ENCODE data around the gene RFX2. TPM values are rescaled to one million over a fixed set of nuclear protein-coding genes. Genes with fewer than 3 reads are reported as not detected.
A peak's percentile ranks its signal among the peaks of the same experiment; 100 is the strongest.

RFX2 gene
- total RNA-seq, 4 donors from 2014 or later = 8.1 to 93.0 (median 20.4) TPM

DNA sequence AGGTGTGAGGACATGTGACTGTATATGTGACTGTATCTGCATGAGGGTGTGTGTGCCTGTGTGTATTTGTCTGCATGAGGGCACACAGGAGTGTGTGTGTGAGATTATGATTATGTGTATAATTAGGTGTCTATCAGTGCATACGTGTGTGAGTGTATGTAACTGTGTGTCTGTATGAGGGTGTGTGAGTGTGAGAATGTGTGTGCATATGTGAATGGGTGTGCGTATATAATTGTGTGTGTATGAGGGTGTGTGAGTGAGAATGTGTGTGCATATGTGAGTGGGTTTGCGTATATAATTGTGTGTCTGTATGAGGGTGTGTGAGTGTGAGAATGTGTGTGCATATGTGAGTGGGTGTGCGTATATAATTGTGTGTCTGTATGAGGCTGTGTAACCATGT, 22.2 kb upstream of the RFX2 start:
- DNase-seq (ENCODE audit: low spot score) (no peak), ATAC-seq (ENCODE audit: low FRiP score) (no peak)
- TF ChIP-seq, protein P1, sequence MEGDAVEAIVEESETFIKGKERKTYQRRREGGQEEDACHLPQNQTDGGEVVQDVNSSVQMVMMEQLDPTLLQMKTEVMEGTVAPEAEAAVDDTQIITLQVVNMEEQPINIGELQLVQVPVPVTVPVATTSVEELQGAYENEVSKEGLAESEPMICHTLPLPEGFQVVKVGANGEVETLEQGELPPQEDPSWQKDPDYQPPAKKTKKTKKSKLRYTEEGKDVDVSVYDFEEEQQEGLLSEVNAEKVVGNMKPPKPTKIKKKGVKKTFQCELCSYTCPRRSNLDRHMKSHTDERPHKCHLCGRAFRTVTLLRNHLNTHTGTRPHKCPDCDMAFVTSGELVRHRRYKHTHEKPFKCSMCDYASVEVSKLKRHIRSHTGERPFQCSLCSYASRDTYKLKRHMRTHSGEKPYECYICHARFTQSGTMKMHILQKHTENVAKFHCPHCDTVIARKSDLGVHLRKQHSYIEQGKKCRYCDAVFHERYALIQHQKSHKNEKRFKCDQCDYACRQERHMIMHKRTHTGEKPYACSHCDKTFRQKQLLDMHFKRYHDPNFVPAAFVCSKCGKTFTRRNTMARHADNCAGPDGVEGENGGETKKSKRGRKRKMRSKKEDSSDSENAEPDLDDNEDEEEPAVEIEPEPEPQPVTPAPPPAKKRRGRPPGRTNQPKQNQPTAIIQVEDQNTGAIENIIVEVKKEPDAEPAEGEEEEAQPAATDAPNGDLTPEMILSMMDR (IDR thresholded peaks at IDR 0.05) = no peak

DNA sequence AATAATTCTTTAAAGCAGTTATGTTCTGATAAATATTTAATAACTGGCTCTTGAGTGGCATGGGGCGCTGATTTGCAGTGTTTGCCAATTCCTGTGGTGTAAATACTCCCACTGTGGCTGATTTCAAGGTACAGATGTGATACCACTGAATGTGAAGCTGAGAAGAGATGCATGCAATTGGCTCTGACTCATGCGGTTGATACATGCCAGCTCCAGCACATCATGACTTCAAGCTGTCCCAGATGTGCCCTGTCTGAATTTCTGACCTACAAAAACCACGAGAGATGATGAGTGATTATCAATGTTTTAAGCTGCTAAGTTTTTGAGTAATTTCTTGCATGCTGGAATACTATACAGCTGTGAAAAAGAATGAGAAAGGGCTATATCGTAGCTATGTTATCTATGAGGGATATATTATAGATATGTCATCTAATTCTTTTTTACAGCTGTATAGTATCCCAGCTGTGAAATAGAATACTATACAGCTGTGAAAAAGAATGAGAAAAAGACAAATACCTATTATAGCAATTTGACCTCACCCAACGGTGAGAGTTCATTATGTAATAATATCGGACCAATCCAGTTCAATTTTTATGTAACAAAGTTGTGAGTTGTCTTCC, 17.5 kb upstream of the RFX2 start:
- DNase-seq (ENCODE audit: low spot score) = no peak
- TF ChIP-seq, protein P1 (IDR thresholded peaks at IDR 0.05) = no peak
- no peak for ATAC-seq (ENCODE audit: low FRiP score)

DNA sequence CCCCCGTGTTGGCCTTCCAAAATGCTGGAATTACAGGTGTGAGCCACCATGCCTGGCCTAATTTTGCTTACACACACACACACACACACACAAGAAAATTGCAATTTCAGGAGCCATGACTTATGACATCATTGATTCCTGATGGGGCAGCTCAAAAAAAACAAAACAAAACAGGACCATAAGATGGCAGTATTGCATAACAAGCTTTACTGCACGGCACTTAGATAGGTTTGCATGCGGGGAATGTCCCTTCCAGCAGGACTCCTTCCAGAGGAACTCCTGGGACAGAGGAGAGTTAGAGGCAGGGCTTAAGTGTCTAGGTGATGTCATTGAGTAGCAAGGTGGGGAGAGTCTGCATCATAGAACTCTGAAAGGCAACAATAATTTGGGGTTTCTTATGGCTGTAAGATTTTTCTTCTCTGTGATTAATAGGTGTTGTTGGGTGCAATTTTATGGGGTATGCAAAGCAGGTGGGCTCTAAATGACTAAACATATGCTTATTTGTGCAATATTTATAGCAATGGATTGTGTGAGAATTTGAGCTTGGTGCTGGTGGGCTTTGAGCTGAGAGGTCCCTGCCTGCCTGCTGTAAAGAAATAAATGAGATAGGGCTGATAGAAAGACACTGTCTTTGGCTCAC, 16.2 kb upstream of the RFX2 start:
- TF ChIP-seq, protein P1 (IDR thresholded peaks at IDR 0.05) = no peak
- DNase-seq (ENCODE audit: low spot score) = no peak
- ATAC-seq (ENCODE audit: low FRiP score) = no peak

DNA sequence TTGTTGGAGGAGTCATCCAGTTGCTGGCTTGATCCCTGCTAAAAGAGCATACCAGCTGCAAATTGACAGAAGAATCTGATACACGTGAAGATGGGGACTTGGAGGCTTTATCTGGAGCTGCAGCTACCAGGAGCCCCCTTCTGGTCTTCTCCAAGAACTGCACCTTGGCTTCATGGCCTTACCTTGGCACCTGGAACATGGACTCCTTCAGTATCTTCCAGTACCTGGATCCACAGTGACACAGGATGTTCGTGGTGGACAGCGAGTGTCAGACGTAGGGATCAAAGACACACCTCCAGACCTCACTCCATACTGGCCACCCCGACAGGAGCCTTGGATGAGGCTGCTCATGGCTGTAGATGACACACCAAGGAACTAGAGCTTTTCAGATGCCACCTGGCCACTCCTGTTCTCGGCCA, 15.3 kb upstream of the RFX2 start:
- TF ChIP-seq, protein P1 (IDR thresholded peaks at IDR 0.05) = peak in 2 of 3 donors; percentile 57 to 73
- ATAC-seq (ENCODE audit: low FRiP score) (peak; percentile 56), DNase-seq (ENCODE audit: low spot score) (no peak)

DNA sequence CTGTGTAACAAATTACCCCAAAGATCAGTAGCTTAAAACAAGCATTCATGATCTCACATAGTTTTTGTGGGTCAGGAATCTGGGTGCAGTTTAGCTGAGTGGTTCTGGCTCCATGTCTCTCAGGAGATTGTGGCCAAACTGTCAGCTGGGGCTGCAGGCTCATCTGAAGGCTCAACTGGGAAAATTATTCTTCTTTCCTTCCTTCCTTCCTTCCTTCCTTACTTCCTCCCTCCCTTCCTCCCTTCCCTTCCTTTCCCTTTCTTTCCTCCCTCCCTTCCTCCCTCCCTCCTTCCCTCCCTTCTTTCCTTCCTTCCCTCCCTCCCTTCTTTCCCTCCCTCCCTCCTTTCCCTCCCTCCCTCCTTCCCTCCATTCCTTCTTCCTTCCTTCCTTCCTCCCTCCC, 8.7 kb upstream of the RFX2 start:
- no peak for DNase-seq (ENCODE audit: low spot score)
- no peak for ATAC-seq (ENCODE audit: low FRiP score)
- TF ChIP-seq, protein P1 (IDR thresholded peaks at IDR 0.05) = no peak

DNA sequence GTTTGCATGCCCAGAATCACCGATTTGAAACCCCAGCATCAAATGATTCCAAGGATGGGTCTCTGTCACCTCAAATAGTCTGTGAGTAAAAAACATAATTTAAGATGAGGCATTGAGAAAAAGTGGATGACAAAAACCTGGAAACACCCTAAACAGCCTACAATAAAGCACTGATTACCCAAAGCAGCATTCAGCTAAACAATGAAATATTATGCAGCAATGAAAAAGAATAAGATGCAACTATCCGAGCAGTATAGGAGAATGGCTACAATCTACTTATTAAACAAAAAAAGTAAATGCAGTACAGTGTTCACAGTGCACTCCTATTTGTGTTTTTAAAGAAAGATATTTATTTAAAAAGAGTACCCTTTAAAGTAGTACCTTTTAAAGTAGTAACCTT, 7.7 kb upstream of the RFX2 start:
- no peak for DNase-seq (ENCODE audit: low spot score)
- ATAC-seq (ENCODE audit: low FRiP score) = no peak
- TF ChIP-seq, protein P1 (IDR thresholded peaks at IDR 0.05) = no peak

DNA sequence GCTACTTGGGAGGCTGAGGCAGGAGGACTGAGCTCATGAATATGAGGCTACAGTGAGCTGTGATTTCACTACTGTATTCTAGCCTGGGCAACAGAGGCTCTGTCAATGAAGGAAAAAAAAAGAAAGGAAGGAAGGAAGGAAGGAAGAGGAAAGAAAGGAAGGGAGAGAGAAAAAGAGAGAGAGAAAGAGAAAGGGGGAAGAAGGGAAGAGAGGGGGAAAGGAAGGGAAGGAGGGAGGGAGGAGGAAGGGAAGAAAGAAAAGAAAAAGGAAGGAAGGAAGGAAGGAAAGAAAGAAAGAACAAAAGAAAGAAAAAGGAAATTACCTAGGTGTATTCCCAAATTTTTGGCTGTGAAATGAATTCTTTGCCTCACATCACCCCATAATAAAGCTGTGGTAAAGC, 7.2 kb upstream of the RFX2 start:
- TF ChIP-seq, protein P1 (IDR thresholded peaks at IDR 0.05) = no peak
- no peak for DNase-seq (ENCODE audit: low spot score)
- ATAC-seq (ENCODE audit: low FRiP score) = no peak

Measured in omental fat pad (tissue), 4 donors.